Frontal cortex (tissue), 4 donors: ENCODE results near the gene HPCAL1. TPM values are rescaled to one million over a fixed set of nuclear protein-coding genes. Genes with fewer than 3 reads are reported as not detected.

ENCODE experiments used
- DNase-seq, 2 donors: peaks; one replicate each; pipeline ENCODE4 v3.0.0; 2012; ENCODE audit warnings: low spot score in 2 of 2
- FAIRE-seq: peaks from 2 replicates; lab custom pipeline; 2012; peaks lifted over from hg19 to GRCh38; lab: Jason Lieb, UNC
- total RNA-seq: library from RNA; depleted of rRNA; stranded (reverse); fragments of >200 nt; gene quantifications from one replicate; pipeline ENCODE4 v1.2.3, GENCODE V29; 2014
- donor health status: control.
- donor health status: control.
- donor health status: control.

Gene HPCAL1
- total RNA-seq, 1 donor from 2014 or later, result 26.5 TPM

- FAIRE-seq (no peak), DNase-seq (no peak)
Observed at GRCh38 chr2:10267551-10268465, 34.9 kb upstream of the HPCAL1 start.

GRCh38 chr2:10269291-10269690 lies 33.4 kb upstream of the HPCAL1 start:
- FAIRE-seq (no peak), DNase-seq (no peak)

- FAIRE-seq, result no peak
Observed at GRCh38 chr2:10269711-10270610, 32.7 kb upstream of the HPCAL1 start.

GRCh38 chr2:10271509-10271908 lies 31.2 kb upstream of the HPCAL1 start:
- no peak for FAIRE-seq
- DNase-seq, result no peak

More at GRCh38 chr2:10269711-10270610, 32.7 kb upstream of the HPCAL1 start:
- DNase-seq, result no peak

- DNase-seq (no peak), FAIRE-seq (no peak)
Observed at GRCh38 chr2:10271946-10272345, 30.8 kb upstream of the HPCAL1 start.

- DNase-seq (no peak), FAIRE-seq (no peak)
Observed at GRCh38 chr2:10272464-10272863, 30.2 kb upstream of the HPCAL1 start.

GRCh38 chr2:10273215-10274175 lies 29.2 kb upstream of the HPCAL1 start:
- no peak for DNase-seq

GRCh38 chr2:10274376-10274775 lies 28.3 kb upstream of the HPCAL1 start:
- FAIRE-seq, result no peak

More at GRCh38 chr2:10273215-10274175, 29.2 kb upstream of the HPCAL1 start:
- FAIRE-seq, result no peak

GRCh38 chr2:10274983-10275802 lies 27.5 kb upstream of the HPCAL1 start:
- DNase-seq, result no peak
- FAIRE-seq, result no peak

More at GRCh38 chr2:10274376-10274775, 28.3 kb upstream of the HPCAL1 start:
- DNase-seq, result no peak

- FAIRE-seq (no peak), DNase-seq (no peak)
Observed at GRCh38 chr2:10276481-10277292, 26.0 kb upstream of the HPCAL1 start.

GRCh38 chr2:10277293-10278028 lies 25.2 kb upstream of the HPCAL1 start:
- FAIRE-seq, result no peak
- DNase-seq, result no peak

- DNase-seq (peak in 1 of 2 donors; percentile 57), FAIRE-seq (no peak)
Observed at GRCh38 chr2:10278029-10278762, 24.5 kb upstream of the HPCAL1 start.

GRCh38 chr2:10278763-10279471 lies 23.8 kb upstream of the HPCAL1 start:
- DNase-seq, result no peak
- no peak for FAIRE-seq

GRCh38 chr2:10279472-10279870 lies 23.2 kb upstream of the HPCAL1 start:
- no peak for DNase-seq
- FAIRE-seq, result no peak

- no peak for DNase-seq
- FAIRE-seq, result no peak
Observed at GRCh38 chr2:10279946-10280463, 22.7 kb upstream of the HPCAL1 start.

- no peak for DNase-seq
- FAIRE-seq, result no peak
Observed at GRCh38 chr2:10281891-10282290, 20.8 kb upstream of the HPCAL1 start.
